Hematopoietic multipotent progenitor cell (in vitro differentiated cells): Measurements from ENCODE around the gene UBE2E1. TPM values are rescaled to one million over a fixed set of nuclear protein-coding genes. Genes with fewer than 3 reads are reported as not detected.
"Not testable (repeated sequence)": the region's sequence is repeated elsewhere in the genome, so short reads cannot be mapped to it uniquely, and the experiment has no call there.

ENCODE experiments used
- DNase-seq, 3 donors: peaks; one replicate each; pipeline ENCODE4 v3.0.0-alpha.2; 2011 to 2015; ENCODE audit warnings: low read depth in 2 of 3, low spot score in 2 of 3
- total RNA-seq: library from RNA; depleted of rRNA; stranded (reverse); fragments of >200 nt; gene quantifications from one replicate; pipeline ENCODE4 v1.2.3, GENCODE V29; 2012

UBE2E1 gene
- total RNA-seq, 1 donor, result 44.2 TPM

DNA sequence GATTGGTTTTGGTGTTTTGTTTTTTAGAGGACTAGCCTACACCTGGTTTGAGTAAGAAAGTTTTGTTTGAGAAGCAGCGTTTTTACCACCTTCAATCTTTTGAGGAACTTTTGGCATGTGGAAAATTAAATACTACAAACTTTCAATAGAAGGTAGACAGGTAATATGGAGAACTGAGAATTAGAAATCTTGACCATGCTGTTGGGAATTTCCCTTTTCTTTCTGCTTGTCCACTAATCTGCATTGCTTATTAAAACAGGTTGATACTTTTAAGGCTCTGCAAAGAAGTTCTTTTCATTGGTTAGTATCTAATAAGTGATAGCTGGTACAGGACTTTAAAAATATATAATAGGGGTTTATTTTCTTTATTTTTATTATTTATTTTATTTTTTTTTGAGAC is 31.9 kb downstream of the UBE2E1 start:
- no peak for DNase-seq

GRCh38 chr3:23840521-23840920 is 34.8 kb downstream of the UBE2E1 start:
- no peak for DNase-seq

GRCh38 chr3:23843869-23844268 is 38.1 kb downstream of the UBE2E1 start:
- DNase-seq, result no peak

DNA sequence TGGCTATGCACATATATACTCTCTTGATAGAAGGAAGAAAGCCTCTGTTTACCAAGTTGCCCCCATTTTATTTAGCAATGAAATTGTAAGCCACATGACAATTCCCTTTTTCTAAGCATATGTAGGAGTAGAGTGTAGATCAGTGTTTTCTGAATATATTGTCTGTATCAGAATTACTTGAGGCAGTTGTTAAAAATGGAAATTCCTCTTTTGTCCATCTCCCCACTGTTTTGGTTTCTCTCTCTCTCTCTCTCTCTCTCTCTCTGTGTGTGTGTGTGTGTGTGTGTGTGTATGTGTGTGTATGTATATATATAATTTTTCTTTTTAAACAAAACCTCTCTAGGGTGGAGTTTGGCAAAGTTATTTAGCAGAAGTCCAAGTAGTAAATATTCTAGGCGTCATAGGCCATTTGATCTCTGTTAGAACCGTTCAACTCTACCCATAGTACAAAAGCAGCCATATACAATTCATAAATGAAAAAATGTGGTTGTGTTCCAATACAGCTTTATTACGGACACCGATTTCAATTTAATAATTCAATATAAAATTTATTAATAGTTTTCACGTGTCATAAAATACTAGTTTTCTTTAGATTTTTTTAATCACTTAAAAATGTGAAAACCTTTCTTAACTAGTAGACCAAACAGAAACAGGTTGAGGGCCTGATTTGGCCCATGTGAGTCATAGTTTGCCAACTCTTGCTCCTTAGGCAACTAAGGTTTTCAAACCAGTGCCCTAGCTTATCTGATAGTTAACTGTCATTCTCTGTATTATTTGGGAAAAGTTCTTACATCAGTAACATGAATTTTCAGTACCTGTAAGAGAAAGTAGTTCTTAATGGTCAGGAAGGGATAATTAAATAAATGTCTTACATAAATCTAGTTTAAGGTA is 39.8 kb downstream of the UBE2E1 start:
- DNase-seq, result peak in 1 of 3 donors; percentile 39

DNA sequence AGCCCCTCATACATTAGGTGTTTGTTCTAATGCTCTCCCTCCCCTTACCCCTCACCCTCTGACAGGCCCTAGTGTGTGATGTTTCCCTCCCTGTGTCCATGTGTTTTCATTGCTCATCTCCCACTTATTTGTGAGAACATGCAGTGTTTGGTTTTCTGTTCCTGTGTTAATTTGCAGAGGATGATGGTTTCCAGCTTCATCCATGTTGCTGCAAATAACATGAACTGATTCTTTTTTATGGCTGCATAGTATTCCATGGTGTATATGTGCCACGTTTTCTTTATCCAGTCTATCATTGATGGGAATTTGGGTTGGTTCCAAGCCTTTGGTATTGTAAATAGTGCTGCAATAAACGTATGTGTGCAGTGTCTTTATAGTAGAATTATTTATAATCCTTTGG is 43.7 kb downstream of the UBE2E1 start:
- DNase-seq, result not testable (repeated sequence)

- no peak for DNase-seq
These were observed 50.5 kb downstream of the UBE2E1 start for GRCh38 chr3:23856286-23856685.

- DNase-seq, result no peak
These were observed 53.4 kb downstream of the UBE2E1 start for GRCh38 chr3:23859012-23859743.

- no peak for DNase-seq
These were observed 54.2 kb downstream of the UBE2E1 start for GRCh38 chr3:23859839-23860382.

GRCh38 chr3:23861689-23862088 is 55.9 kb downstream of the UBE2E1 start:
- no peak for DNase-seq

- no peak for DNase-seq
These were observed 57.3 kb downstream of the UBE2E1 start for GRCh38 chr3:23863060-23863459.

DNA sequence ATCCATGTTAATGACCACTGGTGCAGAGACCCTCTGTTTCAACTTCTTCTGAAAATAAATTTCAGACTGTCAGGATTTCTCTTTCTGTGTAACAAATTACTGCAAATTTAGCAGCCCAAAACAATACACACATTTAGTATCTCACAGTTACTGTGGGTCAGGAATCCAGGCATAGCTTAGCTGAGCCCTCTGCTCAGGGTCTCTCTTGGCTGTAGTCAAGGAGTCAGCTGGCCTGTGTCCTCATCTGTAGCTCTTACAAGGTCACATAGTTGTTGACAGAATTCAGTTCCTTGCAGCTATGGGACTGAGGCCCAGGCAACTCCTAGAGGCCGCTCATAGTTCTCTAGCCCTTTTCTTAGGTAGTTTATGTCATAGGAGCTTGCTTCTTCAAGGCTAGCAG is 59.2 kb downstream of the UBE2E1 start:
- no peak for DNase-seq

DNA sequence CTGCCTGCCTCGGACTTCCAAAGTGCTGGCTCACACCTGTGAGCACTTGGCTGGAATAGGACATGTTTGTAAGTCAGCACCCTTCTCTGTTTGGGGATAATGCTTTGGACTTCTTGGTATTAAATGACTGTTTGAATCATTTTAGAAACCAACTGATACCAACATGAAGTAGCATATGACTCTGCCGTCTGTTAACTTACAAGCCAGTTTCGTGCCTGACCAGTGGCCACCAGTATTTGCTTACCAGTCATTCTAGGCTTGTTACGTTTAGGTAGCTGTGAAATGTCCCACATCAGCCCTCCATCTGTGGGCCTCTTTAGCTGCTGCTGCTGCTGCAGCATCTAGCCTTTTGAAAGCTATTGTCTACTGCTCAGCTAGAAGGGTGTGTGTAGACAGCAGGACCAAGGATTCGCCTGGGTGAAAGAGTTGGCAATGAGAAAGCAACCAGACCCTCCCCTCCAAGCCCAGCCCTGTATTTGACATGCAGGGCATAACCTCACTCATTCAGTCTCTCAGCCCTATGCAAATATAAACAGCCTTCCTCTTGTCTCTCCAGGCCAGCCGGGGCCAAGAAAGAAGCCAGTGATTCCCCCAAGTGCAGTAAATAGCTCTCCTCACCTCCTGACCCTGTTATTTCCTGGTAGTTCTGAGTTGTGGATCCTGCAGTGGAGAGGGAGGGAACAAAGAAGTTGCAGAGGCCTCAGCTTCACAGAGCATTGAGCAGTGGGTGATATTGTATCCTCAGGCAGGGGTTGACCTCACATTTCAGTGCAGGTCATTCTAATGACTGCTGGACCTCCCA is 60.0 kb downstream of the UBE2E1 start:
- no peak for DNase-seq

- peak in 1 of 3 donors; percentile 29 for DNase-seq
These were observed 61.6 kb downstream of the UBE2E1 start for GRCh38 chr3:23867400-23867799.

DNA sequence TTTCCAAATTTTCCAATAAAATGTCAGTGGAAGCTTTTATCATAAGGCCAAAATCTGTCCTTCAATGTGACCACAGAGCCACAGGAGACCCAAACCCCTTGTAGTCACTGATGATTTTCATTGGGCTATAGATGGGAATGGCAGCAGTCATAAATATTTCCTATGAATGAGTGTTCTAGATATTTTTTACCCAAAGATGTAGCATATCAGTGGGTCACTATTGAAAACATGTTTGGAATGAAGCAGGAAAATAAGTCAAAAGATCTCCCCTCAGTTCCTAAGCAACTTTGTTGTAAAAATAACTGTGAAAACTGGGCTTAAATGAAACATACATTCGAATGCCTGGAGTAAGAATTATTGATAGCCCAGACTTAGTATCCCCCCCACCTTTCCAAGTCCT is 62.1 kb downstream of the UBE2E1 start:
- no peak for DNase-seq

DNA sequence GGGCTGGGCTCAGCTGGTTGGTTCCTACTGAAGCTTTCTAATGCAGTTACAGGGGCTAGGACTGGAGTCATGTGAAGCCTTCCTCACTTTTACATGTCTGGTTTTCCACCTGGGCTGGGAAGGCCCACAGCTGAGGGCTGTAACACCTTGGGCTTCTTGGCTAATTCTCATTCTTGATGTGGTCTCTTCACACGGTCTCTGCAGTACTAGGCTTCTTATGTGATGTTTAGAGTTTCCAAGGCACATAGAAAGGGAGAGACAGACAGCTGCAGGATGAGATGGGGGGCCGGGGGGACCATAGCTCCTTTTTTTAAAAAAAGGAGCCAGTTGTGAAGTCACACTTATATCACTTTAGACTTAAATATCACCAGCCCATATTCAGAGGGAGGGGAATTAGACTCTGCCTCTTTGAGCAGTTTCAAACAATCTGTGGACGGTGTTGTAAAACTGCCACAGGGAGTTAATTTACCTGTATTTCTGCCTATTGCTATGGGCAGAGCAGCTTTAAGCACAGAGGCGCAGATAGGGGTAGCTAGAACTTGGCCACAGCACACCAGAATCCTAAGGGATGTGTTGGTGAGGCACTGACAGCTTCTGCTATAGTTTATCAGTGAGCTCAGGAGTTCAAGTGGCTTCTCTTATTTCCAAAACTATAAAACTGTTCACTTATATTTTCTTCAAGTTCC is 64.4 kb downstream of the UBE2E1 start:
- DNase-seq, result no peak

GRCh38 chr3:23870663-23871043 is 64.9 kb downstream of the UBE2E1 start:
- DNase-seq, result not testable (repeated sequence)

DNA sequence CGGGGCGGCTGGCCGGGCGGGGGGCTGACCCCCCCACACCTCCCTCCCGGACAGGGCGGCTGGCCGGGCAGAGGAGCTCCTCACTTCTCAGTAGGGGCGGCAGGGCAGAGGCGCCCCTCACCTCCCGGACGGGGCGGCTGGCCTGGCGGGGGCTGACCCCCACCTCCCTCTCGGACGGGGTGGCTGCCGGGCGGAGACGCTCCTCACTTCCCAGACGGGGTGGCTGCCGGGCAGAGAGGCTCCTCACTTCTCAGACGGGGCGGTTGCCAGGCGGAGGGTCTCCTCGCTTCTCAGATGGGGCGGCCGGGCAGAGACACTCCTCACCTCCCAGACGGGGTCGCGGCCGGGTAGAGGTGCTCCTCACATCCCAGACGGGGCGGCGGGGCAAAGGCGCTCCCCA is 65.6 kb downstream of the UBE2E1 start:
- DNase-seq, result not testable (repeated sequence)

DNA sequence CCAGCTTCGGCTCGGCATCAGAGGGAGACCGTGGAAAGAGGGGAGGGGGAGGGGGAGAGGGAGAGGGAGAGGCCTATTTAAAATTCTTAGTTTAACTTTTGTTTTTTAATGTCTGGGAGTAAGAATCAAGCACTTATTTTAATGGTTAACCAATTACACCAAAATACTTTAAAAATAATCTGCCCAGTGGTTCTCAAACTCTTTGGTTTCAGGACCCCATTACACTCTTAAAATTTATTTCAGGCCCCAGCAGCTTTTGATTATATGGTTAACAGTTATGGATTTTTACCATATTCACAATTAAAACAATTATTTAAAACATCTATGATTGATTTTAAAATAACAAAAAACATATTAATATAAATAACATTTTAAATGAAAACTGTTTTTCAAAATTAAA is 66.6 kb downstream of the UBE2E1 start:
- DNase-seq, result no peak

DNA sequence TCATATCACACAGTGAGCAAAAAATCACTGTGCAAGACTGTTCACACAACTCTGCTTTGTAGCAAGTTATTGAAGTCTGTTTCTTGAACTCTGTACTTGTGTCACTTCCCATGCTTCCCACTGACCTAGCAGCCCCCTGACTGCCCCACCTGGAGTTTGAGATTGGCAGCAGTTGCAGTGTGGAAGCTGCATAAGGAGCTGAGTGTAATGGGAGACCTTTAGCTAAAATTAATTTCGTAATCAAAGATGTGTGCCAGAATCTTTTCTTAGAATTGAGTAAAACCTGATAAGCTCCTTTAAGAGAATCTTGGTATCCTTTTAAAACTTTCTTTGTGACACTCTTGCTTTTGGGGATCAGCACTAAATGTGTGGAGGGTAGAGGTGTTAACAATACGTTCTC is 68.2 kb downstream of the UBE2E1 start:
- DNase-seq, result no peak

DNA sequence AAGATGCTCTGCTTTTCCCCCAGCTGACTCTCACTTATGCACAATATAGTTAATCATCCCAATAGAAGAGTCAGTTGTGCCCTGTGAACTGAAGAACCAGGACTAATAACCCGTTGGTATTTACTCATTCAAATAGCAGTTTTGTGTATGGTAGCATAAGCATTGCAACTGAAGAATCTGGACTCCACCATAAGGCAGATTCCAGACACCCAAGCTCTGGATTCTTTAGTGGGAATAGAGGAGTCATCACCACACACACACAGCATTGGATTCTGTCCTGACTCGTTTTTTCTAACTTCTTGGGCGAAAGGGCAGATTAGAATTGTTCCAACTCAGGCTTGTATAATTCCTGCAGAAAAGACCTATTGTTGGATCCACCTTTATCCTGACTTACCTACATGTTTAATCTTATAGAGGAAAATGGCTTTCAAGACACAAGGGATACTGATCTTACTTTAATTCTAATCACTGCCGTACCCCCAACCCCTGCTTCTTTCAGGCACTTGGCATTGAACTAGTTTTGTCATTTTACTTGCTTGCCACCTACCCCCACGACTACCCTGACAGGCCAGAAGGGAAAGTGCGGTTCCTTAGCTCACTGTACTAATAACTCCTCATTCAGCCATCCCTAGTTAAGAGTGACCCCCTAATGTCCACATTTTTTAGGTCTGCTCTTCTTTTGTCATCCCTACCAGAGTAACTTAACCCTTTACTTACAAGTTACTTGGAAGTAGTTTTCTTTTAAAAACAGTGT is 68.8 kb downstream of the UBE2E1 start:
- DNase-seq, result no peak
